DND-41 (cell line): ENCODE results near the gene SIGLEC7.

Source experiments
- EZH2 ChIP-seq: IDR thresholded peaks from 3 replicates; pipeline ENCODE4 v1.6.1; 2012; ENCODE audit warnings: borderline replicate concordance, low read depth, mild to moderate bottlenecking, moderate library complexity, low read length, inconsistent platforms; ENCODE audit not compliant: severe bottlenecking
- TF ChIP-seq, protein P1 (sequence below): IDR thresholded peaks from 2 replicates; pipeline ENCODE4 v1.5.1; 2012; ENCODE audit warnings: borderline replicate concordance, low read length, moderate library complexity, mild to moderate bottlenecking; ENCODE audit not compliant: poor library complexity, severe bottlenecking; ENCODE audit errors: extremely low read depth

DNA sequence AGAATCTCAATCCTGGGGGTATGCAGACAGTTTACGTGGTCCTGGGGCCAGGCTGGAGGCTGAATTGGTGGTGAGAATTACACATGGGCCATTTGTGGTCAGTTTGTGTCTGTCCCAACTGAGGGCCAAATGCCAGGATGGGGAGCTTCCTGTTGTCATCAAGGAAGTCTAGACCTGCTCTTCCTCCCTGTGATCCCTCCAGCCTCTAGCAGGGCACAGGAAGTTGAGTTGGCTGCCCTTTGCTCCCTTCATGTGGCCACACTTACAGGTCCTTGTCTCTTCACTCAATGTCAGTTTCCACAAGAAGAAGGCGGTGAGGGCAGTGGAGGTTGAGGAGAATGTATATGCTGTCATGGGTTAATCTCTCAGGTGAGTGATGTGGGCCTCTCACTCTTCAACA lies 30.1 kb downstream of the SIGLEC7 start:
- TF ChIP-seq, protein P1, sequence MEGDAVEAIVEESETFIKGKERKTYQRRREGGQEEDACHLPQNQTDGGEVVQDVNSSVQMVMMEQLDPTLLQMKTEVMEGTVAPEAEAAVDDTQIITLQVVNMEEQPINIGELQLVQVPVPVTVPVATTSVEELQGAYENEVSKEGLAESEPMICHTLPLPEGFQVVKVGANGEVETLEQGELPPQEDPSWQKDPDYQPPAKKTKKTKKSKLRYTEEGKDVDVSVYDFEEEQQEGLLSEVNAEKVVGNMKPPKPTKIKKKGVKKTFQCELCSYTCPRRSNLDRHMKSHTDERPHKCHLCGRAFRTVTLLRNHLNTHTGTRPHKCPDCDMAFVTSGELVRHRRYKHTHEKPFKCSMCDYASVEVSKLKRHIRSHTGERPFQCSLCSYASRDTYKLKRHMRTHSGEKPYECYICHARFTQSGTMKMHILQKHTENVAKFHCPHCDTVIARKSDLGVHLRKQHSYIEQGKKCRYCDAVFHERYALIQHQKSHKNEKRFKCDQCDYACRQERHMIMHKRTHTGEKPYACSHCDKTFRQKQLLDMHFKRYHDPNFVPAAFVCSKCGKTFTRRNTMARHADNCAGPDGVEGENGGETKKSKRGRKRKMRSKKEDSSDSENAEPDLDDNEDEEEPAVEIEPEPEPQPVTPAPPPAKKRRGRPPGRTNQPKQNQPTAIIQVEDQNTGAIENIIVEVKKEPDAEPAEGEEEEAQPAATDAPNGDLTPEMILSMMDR, result no peak
- TF ChIP-seq EZH2, result no peak
